Epidermal melanocyte (primary cell): ENCODE measurements around the gene FTO.

Experiments used
- DNase-seq: peaks from one replicate; pipeline ENCODE4 v3.0.0; 2011; ENCODE audit warnings: low spot score; ENCODE audit not compliant: insufficient read length

Gene FTO

GRCh38 chr16:53708490-53708889 lies 4.5 kb downstream of the FTO start:
- DNase-seq = no peak

GRCh38 chr16:53711390-53711789 lies 7.4 kb downstream of the FTO start:
- no peak for DNase-seq

GRCh38 chr16:53712065-53712464 lies 8.1 kb downstream of the FTO start:
- no peak for DNase-seq

GRCh38 chr16:53713403-53714204 lies 9.6 kb downstream of the FTO start:
- DNase-seq = no peak

- DNase-seq = no peak
These were observed 10.5 kb downstream of the FTO start for GRCh38 chr16:53714205-53715022.

GRCh38 chr16:53715023-53715384 lies 11.0 kb downstream of the FTO start:
- no peak for DNase-seq

GRCh38 chr16:53717577-53717976 lies 13.6 kb downstream of the FTO start:
- no peak for DNase-seq

GRCh38 chr16:53721017-53721416 lies 17.1 kb downstream of the FTO start:
- DNase-seq = no peak

- no peak for DNase-seq
These were observed 22.7 kb downstream of the FTO start for GRCh38 chr16:53726625-53727024.

- no peak for DNase-seq
These were observed 26.7 kb downstream of the FTO start for GRCh38 chr16:53730693-53731092.

- DNase-seq = no peak
These were observed 28.5 kb downstream of the FTO start for GRCh38 chr16:53732296-53732929.

GRCh38 chr16:53734908-53735307 lies 31.0 kb downstream of the FTO start:
- DNase-seq = no peak

GRCh38 chr16:53736297-53736696 lies 32.3 kb downstream of the FTO start:
- DNase-seq = no peak

GRCh38 chr16:53737552-53737951 lies 33.6 kb downstream of the FTO start:
- no peak for DNase-seq

- DNase-seq = no peak
These were observed 36.5 kb downstream of the FTO start for GRCh38 chr16:53740476-53740875.

GRCh38 chr16:53740933-53741531 lies 37.1 kb downstream of the FTO start:
- DNase-seq = no peak

GRCh38 chr16:53741546-53741945 lies 37.6 kb downstream of the FTO start:
- DNase-seq = no peak

- DNase-seq = no peak
These were observed 39.2 kb downstream of the FTO start for GRCh38 chr16:53743149-53743566.

GRCh38 chr16:53744449-53744848 lies 40.5 kb downstream of the FTO start:
- DNase-seq = no peak

- no peak for DNase-seq
These were observed 41.1 kb downstream of the FTO start for GRCh38 chr16:53745086-53745485.

- no peak for DNase-seq
These were observed 41.9 kb downstream of the FTO start for GRCh38 chr16:53745753-53746266.

GRCh38 chr16:53752560-53752959 lies 48.6 kb downstream of the FTO start:
- DNase-seq = no peak
